Fibroblast of lung (primary cell): ENCODE measurements around the gene SLC39A9. TPM values are rescaled to one million over a fixed set of nuclear protein-coding genes. Genes with fewer than 3 reads are reported as not detected.

ENCODE experiments used
- DNase-seq, 2 donors: peaks; one replicate each; pipeline versions ENCODE4 v3.0.0 to v3.0.0-alpha.2; 2010; ENCODE audit warnings: low read depth in 2 of 2
- H2AFZ ChIP-seq: 2 replicates; pipeline ENCODE4 v1.5.1; 2012; ENCODE audit warnings: low read length, control low read depth, inconsistent platforms
- H3K27ac ChIP-seq: 2 replicates; pipeline ENCODE4 v1.5.1; 2011; ENCODE audit warnings: low read length, control low read depth; ENCODE audit not compliant: insufficient read depth
- H3K27me3 ChIP-seq: 2 replicates; pipeline ENCODE4 v1.5.1; 2011; ENCODE audit warnings: mild to moderate bottlenecking, low read length; ENCODE audit not compliant: control insufficient read depth, insufficient read depth
- H3K36me3 ChIP-seq: 2 replicates; pipeline ENCODE4 v1.5.1; 2011; ENCODE audit warnings: low read length; ENCODE audit not compliant: control insufficient read depth, insufficient read depth
- H3K4me1 ChIP-seq: 2 replicates; pipeline ENCODE4 v1.5.1; 2011; ENCODE audit warnings: low read length; ENCODE audit not compliant: control insufficient read depth, insufficient read depth; ENCODE audit errors: extremely low read depth
- H3K4me2 ChIP-seq: 2 replicates; pipeline ENCODE4 v1.5.1; 2011; ENCODE audit warnings: low read length, control low read depth; ENCODE audit not compliant: insufficient read depth; ENCODE audit errors: extremely low read depth
- H3K4me3 ChIP-seq, 4 experiments: fragments of 200-600 bp in 1 of 4; sonication (generic) in 1 of 4; replicated peaks in 1 of 4; 2 replicates each; pipeline ENCODE4 v1.5.1; 2011 to 2016; ENCODE audit warnings: low read length in 4 of 4, low read depth in 3 of 4, mild to moderate bottlenecking in 3 of 4, control low read depth in 2 of 4, inconsistent platforms in 1 of 4, mixed read lengths in 1 of 4; ENCODE audit not compliant: insufficient read depth in 1 of 4; ENCODE audit errors: control extremely low read depth in 1 of 4
- H3K79me2 ChIP-seq: 2 replicates; pipeline ENCODE4 v1.5.1; 2012; ENCODE audit warnings: mild to moderate bottlenecking, low read length, inconsistent platforms; ENCODE audit not compliant: control insufficient read depth, insufficient read depth
- H3K9ac ChIP-seq: 2 replicates; pipeline ENCODE4 v1.5.1; 2011; ENCODE audit warnings: mild to moderate bottlenecking, low read length, control low read depth; ENCODE audit not compliant: insufficient read depth
- H3K9me3 ChIP-seq: 2 replicates; pipeline ENCODE4 v1.5.1; 2012; ENCODE audit warnings: low read depth, low read length; ENCODE audit not compliant: control insufficient read depth, insufficient read depth
- H4K20me1 ChIP-seq: 2 replicates; pipeline ENCODE4 v1.5.1; 2011; ENCODE audit warnings: low read length; ENCODE audit not compliant: control insufficient read depth, insufficient read depth; ENCODE audit errors: extremely low read depth
- CTCF ChIP-seq, 2 donors: IDR thresholded peaks in 1 of 2; conservative IDR thresholded peaks in 1 of 2; 1 replicate in 1 of 2; 2 replicates in 1 of 2; pipeline ENCODE4 v1.5.1; 2011 to 2012; ENCODE audit warnings: low read length in 2 of 2, control low read depth in 1 of 2, inconsistent platforms in 1 of 2, low read depth in 1 of 2, mild to moderate bottlenecking in 1 of 2
- EZH2 ChIP-seq: IDR thresholded peaks from 2 replicates; pipeline ENCODE4 v1.5.1; 2012; ENCODE audit warnings: low read length, control low read depth, mild to moderate bottlenecking; ENCODE audit errors: missing control alignments
- polyA plus RNA-seq, 2 donors: library from polyadenylated mRNA; depleted of rRNA in 1 of 2; stranded (reverse) in 1 of 2; unstranded in 1 of 2; fragments of >200 nt; gene quantifications; 2 replicates each; pipeline ENCODE4 v1.2.1, GENCODE V29; 2011 to 2012; ENCODE audit warnings: missing spikeins in 1 of 2
- total RNA-seq: library from RNA; depleted of rRNA; stranded (reverse); fragments of >200 nt; gene quantifications from 2 replicates; pipeline ENCODE4 v1.2.1, GENCODE V29; 2014

The SLC39A9 gene
- total and polyA plus RNA-seq, 2 donors (not counting 1 experiment from before 2014, with no cell fraction given): 81.9 to 104 TPM

GRCh38 chr14:69363964-69364363 lies 34.5 kb upstream of the SLC39A9 start:
- H3K27me3 ChIP-seq: no peaks in the 10 kb centered on the region
- H3K4me2 ChIP-seq: no peak overlapping the region
- H4K20me1 ChIP-seq: no peaks in the 10 kb centered on the region
- H2AFZ ChIP-seq: no peak overlapping the region
- H3K79me2 ChIP-seq: no peaks in the 10 kb centered on the region
- H3K4me1 ChIP-seq: no peaks in the 10 kb centered on the region
- DNase-seq: no peak
- no peak overlapping the region for H3K9ac ChIP-seq
- H3K36me3 ChIP-seq: no peaks in the 10 kb centered on the region
- no peaks in the 10 kb centered on the region for H3K9me3 ChIP-seq
- H3K27ac ChIP-seq: no peak overlapping the region
- TF ChIP-seq EZH2: no peak
- TF ChIP-seq CTCF (conservative IDR thresholded peaks at IDR 0.05 in 1 of 2, IDR thresholded peaks at IDR 0.05 in 1 of 2; ENCODE audit: low read depth in 1 of 2, low read length in 2 of 2): no peak
- H3K4me3 ChIP-seq: no peak overlapping the region

- Histone ChIP-seq H3K79me2 (no peaks in the 10 kb centered on the region), H2AFZ (no peak overlapping the region), H3K4me3 (no peak overlapping the region), H4K20me1 (no peaks in the 10 kb centered on the region), H3K9ac (no peak overlapping the region), H3K9me3 (no peaks in the 10 kb centered on the region), H3K27ac (no peak overlapping the region), H3K4me1 (no peaks in the 10 kb centered on the region), H3K27me3 (no peaks in the 10 kb centered on the region), H3K4me2 (no peak overlapping the region), H3K36me3 (no peaks in the 10 kb centered on the region)
- no peak for TF ChIP-seq EZH2
- TF ChIP-seq CTCF (conservative IDR thresholded peaks at IDR 0.05 in 1 of 2, IDR thresholded peaks at IDR 0.05 in 1 of 2; ENCODE audit: low read depth in 1 of 2, low read length in 2 of 2): no peak
- DNase-seq: no peak
Observed at GRCh38 chr14:69364378-69364777, 34.1 kb upstream of the SLC39A9 start.

GRCh38 chr14:69366069-69366468 lies 32.4 kb upstream of the SLC39A9 start:
- H3K27ac ChIP-seq: no peak overlapping the region
- no peak overlapping the region for H3K4me3 ChIP-seq
- H4K20me1 ChIP-seq: no peaks in the 10 kb centered on the region
- H2AFZ ChIP-seq: no peak overlapping the region
- no peaks in the 10 kb centered on the region for H3K9me3 ChIP-seq
- H3K79me2 ChIP-seq: no peaks in the 10 kb centered on the region
- TF ChIP-seq CTCF (conservative IDR thresholded peaks at IDR 0.05 in 1 of 2, IDR thresholded peaks at IDR 0.05 in 1 of 2; ENCODE audit: low read depth in 1 of 2, low read length in 2 of 2): no peak
- TF ChIP-seq EZH2: no peak
- DNase-seq: no peak
- no peak overlapping the region for H3K4me2 ChIP-seq
- no peaks in the 10 kb centered on the region for H3K36me3 ChIP-seq
- no peak overlapping the region for H3K9ac ChIP-seq
- H3K4me1 ChIP-seq: no peaks in the 10 kb centered on the region
- no peaks in the 10 kb centered on the region for H3K27me3 ChIP-seq
